CD14-positive monocyte (primary cell): ENCODE data around the gene ZXDC. TPM values are rescaled to one million over a fixed set of nuclear protein-coding genes. Genes with fewer than 3 reads are reported as not detected.

Experiments
- DNase-seq, 3 donors: peaks; one replicate each; pipeline ENCODE4 v3.0.0-alpha.2; 2011 to 2022
- H2AFZ ChIP-seq: 2 replicates; pipeline ENCODE4 v1.6.0; 2012; ENCODE audit warnings: mild to moderate bottlenecking, low read depth, low read length, inconsistent platforms; ENCODE audit not compliant: insufficient read depth, poor library complexity, severe bottlenecking
- H3K27ac ChIP-seq, 2 donors: 1 replicate in 1 of 2; 2 replicates in 1 of 2; pipeline ENCODE4 v1.5.1; 2012 to 2013; ENCODE audit warnings: low read length in 2 of 2, control low read depth in 1 of 2, inconsistent platforms in 1 of 2, low read depth in 1 of 2, mild to moderate bottlenecking in 1 of 2
- H3K27me3 ChIP-seq, 2 donors: one replicate each; pipeline versions ENCODE4 v1.6.0 to v1.6.1; 2011 to 2013; ENCODE audit warnings: low read length in 2 of 2; ENCODE audit not compliant: control insufficient read depth in 2 of 2, insufficient read depth in 2 of 2
- H3K36me3 ChIP-seq, 2 donors: replicated peaks in 1 of 2; 1 replicate in 1 of 2; 2 replicates in 1 of 2; pipeline versions ENCODE4 v1.5.1 to v1.6.1; 2012 to 2013; ENCODE audit warnings: low read length in 2 of 2, control low read depth in 1 of 2, inconsistent platforms in 1 of 2, mild to moderate bottlenecking in 1 of 2; ENCODE audit not compliant: insufficient read depth in 2 of 2, control insufficient read depth in 1 of 2
- H3K4me1 ChIP-seq, 2 donors: 1 replicate in 1 of 2; 2 replicates in 1 of 2; pipeline versions ENCODE4 v1.5.1 to v1.6.1; 2012 to 2013; ENCODE audit warnings: low read length in 2 of 2, control low read depth in 1 of 2, inconsistent platforms in 1 of 2, mild to moderate bottlenecking in 1 of 2, moderate library complexity in 1 of 2; ENCODE audit not compliant: insufficient read depth in 2 of 2, control insufficient read depth in 1 of 2
- H3K4me2 ChIP-seq: replicated peaks from 2 replicates; pipeline ENCODE3; 2012; ENCODE audit warnings: low read length, moderate library complexity, mild to moderate bottlenecking; ENCODE audit not compliant: poor library complexity, severe bottlenecking; ENCODE audit errors: extremely low read depth
- H3K4me3 ChIP-seq, 3 experiments: fragments of 200-600 bp in 1 of 3; sonication (generic) in 1 of 3; replicated peaks in 1 of 3; 1 replicate in 2 of 3; 2 replicates in 1 of 3; pipeline ENCODE4 v1.5.1; 2011 to 2013; ENCODE audit warnings: low read length in 3 of 3, mild to moderate bottlenecking in 3 of 3, control low read depth in 2 of 3, low read depth in 2 of 3, inconsistent platforms in 1 of 3, moderate library complexity in 1 of 3
- H3K79me2 ChIP-seq: 2 replicates; pipeline ENCODE4 v1.6.0; 2012; ENCODE audit warnings: mild to moderate bottlenecking, control low read depth, inconsistent platforms, low read length, moderate library complexity; ENCODE audit not compliant: insufficient read depth
- H3K9ac ChIP-seq: 2 replicates; pipeline ENCODE4 v1.6.0; 2017; ENCODE audit warnings: low read length, mild to moderate bottlenecking; ENCODE audit not compliant: insufficient read depth, poor library complexity, severe bottlenecking
- H3K9me3 ChIP-seq, 2 donors: replicated peaks in 1 of 2; 1 replicate in 1 of 2; 2 replicates in 1 of 2; pipeline versions ENCODE4 v1.5.1 to v1.6.1; 2012 to 2013; ENCODE audit warnings: low read length in 2 of 2, control low read depth in 1 of 2; ENCODE audit not compliant: control insufficient read depth in 1 of 2, insufficient read depth in 1 of 2
- H4K20me1 ChIP-seq: 2 replicates; pipeline ENCODE4 v1.6.0; 2012; ENCODE audit warnings: mild to moderate bottlenecking, low read length, control low read depth, moderate library complexity; ENCODE audit not compliant: insufficient read depth
- H3K27ac Mint-ChIP-seq, 7 donors: one replicate each; pipeline ENCODE4 v1.8.0; 2020; ENCODE audit warnings: mild to moderate bottlenecking in 7 of 7, mixed read lengths in 7 of 7, moderate library complexity in 6 of 7, inconsistent platforms in 2 of 7
- H3K27me3 Mint-ChIP-seq, 3 donors: one replicate each; pipeline ENCODE4 v1.8.0; 2021 to 2022; ENCODE audit warnings: low read depth in 3 of 3, mild to moderate bottlenecking in 3 of 3, mixed read lengths in 3 of 3, moderate library complexity in 3 of 3, inconsistent platforms in 1 of 3
- H3K36me3 Mint-ChIP-seq, 2 donors: one replicate each; pipeline ENCODE4 v1.8.0; 2020; ENCODE audit warnings: mixed read lengths in 2 of 2, inconsistent platforms in 1 of 2, mild to moderate bottlenecking in 1 of 2
- H3K4me1 Mint-ChIP-seq: one replicate; pipeline ENCODE4 v1.8.0; 2020; ENCODE audit warnings: mild to moderate bottlenecking, mixed read lengths
- H3K4me3 Mint-ChIP-seq, 2 donors: one replicate each; pipeline ENCODE4 v1.8.0; 2020; ENCODE audit warnings: mild to moderate bottlenecking in 2 of 2, mixed read lengths in 2 of 2, moderate library complexity in 1 of 2
- H3K9me3 Mint-ChIP-seq, 7 donors: one replicate each; pipeline ENCODE4 v1.8.0; 2020 to 2022; ENCODE audit warnings: mixed read lengths in 7 of 7, mild to moderate bottlenecking in 6 of 7, moderate library complexity in 6 of 7, inconsistent platforms in 2 of 7
- CTCF ChIP-seq: fragments of 200-600 bp; IDR thresholded peaks from one replicate; pipeline ENCODE4 v1.8.0; 2022; ENCODE audit warnings: antibody characterized with exemption, mild to moderate bottlenecking
- WGBS: methylation state at CpG from one replicate; pipeline ENCODE4 v1.1.5; 2013; ENCODE audit warnings: missing lambda C conversion rate; ENCODE audit not compliant: insufficient coverage; 5-methylcytosine and 5-hydroxymethylcytosine counted together
- intact Hi-C, 2 donors: fragments of 100-400 bp; cut with micrococcal nuclease; formaldehyde crosslinking; loops; one replicate each; pipeline versions ENCODE4 v1.15.0 to v1.15.1; 2023
- polyA plus RNA-seq, 3 donors: library from polyadenylated mRNA; depleted of rRNA in 1 of 3; unstranded in 2 of 3; stranded (reverse) in 1 of 3; fragments of 300-500 nt in 2 of 3; fragments of >200 nt in 1 of 3; fragmentation: Illumina TruSeq in 2 of 3; gene quantifications; 1 replicate in 2 of 3; 2 replicates in 1 of 3; pipeline ENCODE4 v1.2.3, GENCODE V29; 2012 to 2021

The ZXDC gene
- polyA plus RNA-seq, 3 donors, result 6.3 to 44.8 (median 9.7) TPM

GRCh38 chr3:126439968-126440708 is 35.6 kb downstream of the ZXDC start:
- H3K4me1 Mint-ChIP-seq, result peaks cover 5% of the 10 kb centered on the region
- Histone ChIP-seq H3K4me1 (no peaks in the 10 kb centered on the region), H3K9ac (no peak overlapping the region), H3K4me3 (no peak overlapping the region), H3K27ac (no peak overlapping the region), H3K79me2 (no peaks in the 10 kb centered on the region), H3K9me3 (no peaks in the 10 kb centered on the region), H3K36me3 (peaks cover 60 to 88% of the 10 kb centered on the region in 2 donors), H4K20me1 (peaks cover 21% of the 10 kb centered on the region), H3K27me3 (no peaks in the 10 kb centered on the region), H2AFZ (no peak overlapping the region), H3K4me2 (no peak overlapping the region)
- 97% methylated on average over 9 of the region's 12 CpGs for WGBS
- H3K9me3 Mint-ChIP-seq, result peaks cover 0 to 3% (median 0%) of the 10 kb centered on the region in 7 donors
- H3K36me3 Mint-ChIP-seq, result peaks cover 73 to 82% of the 10 kb centered on the region in 2 donors
- no peak overlapping the region for H3K4me3 Mint-ChIP-seq
- H3K27ac Mint-ChIP-seq, result peak overlapping the region in 3 of 7 donors; percentile 43 to 67 (median 47)
- intact Hi-C loops, result no loop called here
- no peak for TF ChIP-seq CTCF
- no peak for DNase-seq
- peaks cover 0 to 4% (median 0%) of the 10 kb centered on the region in 3 donors for H3K27me3 Mint-ChIP-seq

GRCh38 chr3:126439346-126439967 is 36.2 kb downstream of the ZXDC start:
- H3K27ac ChIP-seq, result no peak overlapping the region
- Mint-ChIP-seq H3K9me3 (peaks cover 0 to 3% (median 0%) of the 10 kb centered on the region in 7 donors), H3K36me3 (peaks cover 75 to 87% of the 10 kb centered on the region in 2 donors), H3K27me3 (peaks cover 0 to 4% (median 0%) of the 10 kb centered on the region in 3 donors), H3K4me1 (peaks cover 5% of the 10 kb centered on the region), H3K4me3 (no peak overlapping the region), H3K27ac (peak overlapping the region in 2 of 7 donors; percentile 57 to 60)
- no peaks in the 10 kb centered on the region for H3K79me2 ChIP-seq
- peaks cover 15% of the 10 kb centered on the region for H4K20me1 ChIP-seq
- no peak for DNase-seq
- no peaks in the 10 kb centered on the region for H3K9me3 ChIP-seq
- no peaks in the 10 kb centered on the region for H3K27me3 ChIP-seq
- H3K4me2 ChIP-seq, result no peak overlapping the region
- H3K4me1 ChIP-seq, result no peaks in the 10 kb centered on the region
- peaks cover 60 to 92% of the 10 kb centered on the region in 2 donors for H3K36me3 ChIP-seq
- intact Hi-C loops, result no loop called here
- no peak overlapping the region for H3K9ac ChIP-seq
- WGBS, result 96% methylated on average over 15 of the region's 15 CpGs
- no peak overlapping the region for H2AFZ ChIP-seq
- no peak overlapping the region for H3K4me3 ChIP-seq
- no peak for TF ChIP-seq CTCF
